Measurements from ENCODE around the gene MTCL1. TPM values are rescaled to one million over a fixed set of nuclear protein-coding genes. Genes with fewer than 3 reads are reported as not detected.

Gene MTCL1
- total and polyA plus RNA-seq, 9 of the 15 experiments (the other 6 are each of a cell fraction or from before 2014, with no cell fraction given), result 0.21 to 7.4 (median 3.7) TPM

GRCh38 chr18:8813611-8814010 lies 108.3 kb downstream of the MTCL1 start:
- DNase-seq (ENCODE audit: extremely low read depth in 1 of 4, low spot score in 3 of 4), result no peak
- Histone ChIP-seq H3K4me2 (ENCODE audit: insufficient read depth, low read length) (no peak overlapping the region), H3K4me3 (no peak overlapping the region), H3K9ac (ENCODE audit: insufficient read depth in 1 of 2, low read depth in 2 of 2, low read length in 2 of 2) (no peak overlapping the region), H3K27me3 (ENCODE audit: control insufficient read depth in 2 of 2, insufficient read depth in 2 of 2, low read length in 2 of 2) (peaks cover 4 to 22% of the 10 kb centered on the region in 2 experiments; a peak in 4 of 5 replicates), H3K27ac (ENCODE audit: extremely low read depth, low read depth, low read length) (no peak overlapping the region), H3K9me1 (ENCODE audit: control insufficient read depth, insufficient read depth, low read length) (no peaks in the 10 kb centered on the region), H4K20me1 (replicated peaks; ENCODE audit: control insufficient read depth, insufficient read depth, low read length) (no peaks in the 10 kb centered on the region), H3K9me3 (replicated peaks; ENCODE audit: control insufficient read depth, insufficient read depth, low read depth, low read length) (no peaks in the 10 kb centered on the region), H3K4me1 (replicated peaks in 1 of 2; ENCODE audit: control insufficient read depth in 2 of 2, insufficient read depth in 2 of 2, low read length in 2 of 2) (no peaks in the 10 kb centered on the region; a peak in 1 of 5 replicates), H3K36me3 (ENCODE audit: control insufficient read depth, insufficient read depth, low read length) (no peaks in the 10 kb centered on the region), H2AFZ (ENCODE audit: low read depth, low read length) (no peak overlapping the region), H3K79me2 (ENCODE audit: control insufficient read depth, insufficient read depth, low read length) (no peaks in the 10 kb centered on the region)
- TF ChIP-seq, protein P1, sequence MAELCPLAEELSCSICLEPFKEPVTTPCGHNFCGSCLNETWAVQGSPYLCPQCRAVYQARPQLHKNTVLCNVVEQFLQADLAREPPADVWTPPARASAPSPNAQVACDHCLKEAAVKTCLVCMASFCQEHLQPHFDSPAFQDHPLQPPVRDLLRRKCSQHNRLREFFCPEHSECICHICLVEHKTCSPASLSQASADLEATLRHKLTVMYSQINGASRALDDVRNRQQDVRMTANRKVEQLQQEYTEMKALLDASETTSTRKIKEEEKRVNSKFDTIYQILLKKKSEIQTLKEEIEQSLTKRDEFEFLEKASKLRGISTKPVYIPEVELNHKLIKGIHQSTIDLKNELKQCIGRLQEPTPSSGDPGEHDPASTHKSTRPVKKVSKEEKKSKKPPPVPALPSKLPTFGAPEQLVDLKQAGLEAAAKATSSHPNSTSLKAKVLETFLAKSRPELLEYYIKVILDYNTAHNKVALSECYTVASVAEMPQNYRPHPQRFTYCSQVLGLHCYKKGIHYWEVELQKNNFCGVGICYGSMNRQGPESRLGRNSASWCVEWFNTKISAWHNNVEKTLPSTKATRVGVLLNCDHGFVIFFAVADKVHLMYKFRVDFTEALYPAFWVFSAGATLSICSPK (IDR thresholded peaks at IDR 0.05; ENCODE audit: borderline replicate concordance), result no peak
- TF ChIP-seq SRSF3 (IDR thresholded peaks at IDR 0.05; ENCODE audit: insufficient read depth, low read length), result no peak
- TF ChIP-seq MCM2 (IDR thresholded peaks at IDR 0.05; ENCODE audit: low read depth), result no peak
- TF ChIP-seq CBX2 (IDR thresholded peaks at IDR 0.05; ENCODE audit: insufficient read depth, low read length, poor library complexity, severe bottlenecking), result no peak
- TF ChIP-seq MBD2 (IDR thresholded peaks at IDR 0.05; ENCODE audit: borderline replicate concordance, low read depth), result no peak
- no peak for TF ChIP-seq ZNF785 (CRISPR knock-in tag; IDR thresholded peaks at IDR 0.05)
- no peak for TF ChIP-seq SETDB1 (IDR thresholded peaks at IDR 0.05; ENCODE audit: low read length)
- no peak for TF ChIP-seq CTCFL (IDR thresholded peaks at IDR 0.05; ENCODE audit: borderline replicate concordance, insufficient read depth, low read depth, low read length, poor library complexity, severe bottlenecking)
- TF ChIP-seq HMGXB4 (CRISPR knock-in tag; IDR thresholded peaks at IDR 0.05), result no peak
- no peak for TF ChIP-seq ZNF263 (CRISPR knock-in tag; IDR thresholded peaks at IDR 0.05; ENCODE audit: borderline replicate concordance)
- intact Hi-C loops (cut with micrococcal nuclease) (no loop called here), in situ Hi-C loops (cut with MboI) (no loop called here)
- no TSS peak for BruUV-seq (replicated peaks)
- ChIA-PET CTCF (ENCODE audit: low intra/inter-chr PET ratio) (no interaction called here), POLR2A (interaction anchor here (0.5 to 1.4 kb wide), 2 partner anchors 13 to 1474 kb away, joined by 4 read pairs; no protein-coding TSS in a partner anchor)
- ATAC-seq, result no peak
- FAIRE-seq, result no peak

Measured in K562 (cell line).